Measurements from ENCODE around the gene TBC1D10A.

Gene TBC1D10A

GRCh38 chr22:30370641-30371230 is 44.0 kb upstream of the TBC1D10A start:
- no peak for TF ChIP-seq CTCF (IDR thresholded peaks at IDR 0.05; ENCODE audit: low read depth, low read length)
- H3K4me3 ChIP-seq (ENCODE audit: low read depth, low read length) = no peak overlapping the region

- no peak overlapping the region for H3K4me3 ChIP-seq (ENCODE audit: low read depth, low read length)
- no peak for TF ChIP-seq CTCF (IDR thresholded peaks at IDR 0.05; ENCODE audit: low read depth, low read length)
Measured at GRCh38 chr22:30368420-30368819, 41.7 kb upstream of the TBC1D10A start.

- no peak overlapping the region for H3K4me3 ChIP-seq (ENCODE audit: low read depth, low read length)
- TF ChIP-seq CTCF (IDR thresholded peaks at IDR 0.05; ENCODE audit: low read depth, low read length) = no peak
Measured at GRCh38 chr22:30365891-30366290, 39.1 kb upstream of the TBC1D10A start.

GRCh38 chr22:30362651-30363281 is 36.0 kb upstream of the TBC1D10A start:
- no peak for TF ChIP-seq CTCF (IDR thresholded peaks at IDR 0.05; ENCODE audit: low read depth, low read length)
- no peak overlapping the region for H3K4me3 ChIP-seq (ENCODE audit: low read depth, low read length)

- no peak overlapping the region for H3K4me3 ChIP-seq (ENCODE audit: low read depth, low read length)
- TF ChIP-seq CTCF (IDR thresholded peaks at IDR 0.05; ENCODE audit: low read depth, low read length) = no peak
Measured at GRCh38 chr22:30361916-30362650, 35.3 kb upstream of the TBC1D10A start.

- no peak for TF ChIP-seq CTCF (IDR thresholded peaks at IDR 0.05; ENCODE audit: low read depth, low read length)
- no peak overlapping the region for H3K4me3 ChIP-seq (ENCODE audit: low read depth, low read length)
Measured at GRCh38 chr22:30358541-30358940, 31.8 kb upstream of the TBC1D10A start.

- TF ChIP-seq CTCF (IDR thresholded peaks at IDR 0.05; ENCODE audit: low read depth, low read length) = no peak
- peak overlapping the region; percentile 96; the same call in 1 of the 2 replicates for H3K4me3 ChIP-seq (ENCODE audit: low read depth, low read length)
Measured at GRCh38 chr22:30357650-30358215, 31.0 kb upstream of the TBC1D10A start.

Measured in WI38 (cell line).